Uterus (tissue), 2 donors: Measurements from ENCODE around the gene P3H2.

Experiments used
- CTCF ChIP-seq, 4 experiments: fragments of 200-600 bp in 2 of 4; fragments of 450-650 bp in 2 of 4; sonication (generic) in 2 of 4; IDR thresholded peaks; one replicate each; pipeline ENCODE4 v1.5.1; 2016 to 2019; ENCODE audit warnings: antibody characterized with exemption in 4 of 4, mild to moderate bottlenecking in 2 of 4, moderate library complexity in 1 of 4
- POLR2A ChIP-seq, 2 donors: fragments of 450-650 bp; IDR thresholded peaks; one replicate each; pipeline ENCODE4 v1.6.1; 2016; ENCODE audit warnings: antibody characterized with exemption in 2 of 2, mild to moderate bottlenecking in 1 of 2, moderate library complexity in 1 of 2

GRCh38 chr3:189962466-189962865 is 158.2 kb downstream of the P3H2 start:
- TF ChIP-seq CTCF (IDR thresholded peaks at IDR 0.05) (no peak), POLR2A (IDR thresholded peaks at IDR 0.05) (no peak)
